Midbrain (tissue), 1 donor: Measurements from ENCODE around the gene MSN.
"Not testable (repeated sequence)": the region's sequence is repeated elsewhere in the genome, so short reads cannot be mapped to it uniquely, and the experiment has no call there.

ENCODE experiments used
- DNase-seq: peaks from one replicate; lab custom pipeline; 2025; lab: John Stamatoyannopoulos, UW

MSN gene

GRCh38 chrX:65718538-65718937, 51.1 kb downstream of the MSN start:
- no peak for DNase-seq

DNA sequence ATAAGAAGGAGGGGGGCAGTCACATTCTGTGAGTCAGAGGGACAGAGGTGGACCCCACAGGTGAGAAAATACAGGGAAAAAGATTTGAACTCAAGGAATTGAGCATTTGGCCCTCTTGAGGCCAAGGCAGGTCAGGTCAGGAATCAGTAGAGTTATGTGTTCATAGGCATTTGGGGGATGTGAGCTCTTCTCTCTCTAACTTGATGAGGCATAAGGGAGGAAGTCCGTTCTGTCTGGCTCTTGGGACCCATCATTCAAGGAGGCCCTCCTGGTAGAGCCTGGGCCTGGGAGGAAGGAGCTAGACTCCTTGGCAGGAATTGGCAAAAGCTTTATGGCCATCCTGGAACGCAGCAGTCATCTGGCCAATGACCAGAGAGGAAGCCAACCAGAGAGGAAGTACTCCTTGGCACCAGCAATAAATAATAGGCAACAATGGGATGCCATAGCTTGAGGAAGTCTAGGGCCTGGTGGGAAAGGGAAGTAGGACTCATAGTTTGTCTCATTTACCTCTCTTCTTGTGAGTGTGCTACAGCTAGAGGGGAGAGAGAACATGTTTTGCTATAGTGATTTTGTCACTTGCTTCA, 53.0 kb downstream of the MSN start:
- DNase-seq = no peak

- no peak for DNase-seq
These were observed 56.3 kb downstream of the MSN start for GRCh38 chrX:65723706-65724105.

DNA sequence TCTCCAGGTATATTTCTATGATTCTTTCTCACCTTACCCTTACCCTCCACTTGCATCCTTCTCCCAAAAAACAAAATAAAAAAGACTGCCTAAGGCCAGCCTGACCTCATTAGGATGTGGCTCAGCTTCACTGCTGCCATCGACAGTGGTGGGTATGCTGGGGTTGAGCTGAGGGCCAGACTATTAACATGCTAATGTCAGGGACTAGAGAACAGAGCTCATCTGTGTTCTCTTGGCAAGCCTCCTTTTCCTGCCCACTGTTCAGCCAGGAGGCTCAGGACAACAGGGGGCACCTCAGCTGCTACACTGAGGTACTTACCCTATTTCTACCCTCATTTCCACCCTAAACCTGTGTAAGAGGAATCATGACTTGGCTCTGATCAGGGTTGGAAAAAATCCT, 59.3 kb downstream of the MSN start:
- peak; percentile 15 for DNase-seq

GRCh38 chrX:65731684-65732289, 64.3 kb downstream of the MSN start:
- DNase-seq = no peak

GRCh38 chrX:65740909-65741308, 73.5 kb downstream of the MSN start:
- DNase-seq = no peak

DNA sequence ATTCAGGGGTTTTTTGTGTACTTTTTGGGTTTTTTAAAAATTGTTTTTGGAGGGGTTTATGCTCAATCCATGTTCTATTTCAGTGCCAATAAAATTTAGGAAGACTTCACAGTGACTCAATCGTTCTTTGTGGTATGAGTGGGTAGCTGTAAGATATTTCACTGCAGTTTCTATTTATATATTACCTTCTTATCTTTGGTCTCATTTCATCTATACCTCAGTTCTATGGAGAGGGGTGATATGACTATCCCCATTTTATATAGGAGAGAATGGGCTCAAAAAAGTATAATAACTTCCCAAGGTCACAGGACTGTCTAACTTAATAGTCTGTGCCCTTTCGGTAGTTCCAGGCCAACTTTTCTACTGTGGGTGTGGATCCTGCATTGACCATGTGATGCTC, 74.4 kb downstream of the MSN start:
- DNase-seq = no peak

GRCh38 chrX:65744965-65745364, 77.5 kb downstream of the MSN start:
- DNase-seq = no peak

DNA sequence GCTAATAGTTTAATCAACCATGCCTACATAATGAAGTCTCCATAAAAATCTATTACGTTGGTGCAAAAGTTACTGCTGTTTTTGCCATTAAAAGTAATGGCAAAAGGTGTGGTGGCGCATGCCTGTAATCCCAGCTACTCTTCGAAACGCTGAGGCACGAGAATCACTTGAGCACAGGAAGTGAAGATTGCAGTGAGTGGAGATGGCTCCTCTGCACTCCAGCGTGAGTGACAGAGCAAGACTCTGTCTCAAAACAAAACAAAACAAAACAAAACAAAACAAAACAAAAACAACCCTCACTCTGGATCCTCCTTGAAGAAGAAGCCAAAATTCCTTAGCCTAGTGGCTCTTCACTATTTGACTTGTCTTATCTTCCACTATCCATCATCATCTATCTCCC, 78.0 kb downstream of the MSN start:
- DNase-seq = no peak

GRCh38 chrX:65745992-65746391, 78.5 kb downstream of the MSN start:
- DNase-seq = no peak

GRCh38 chrX:65750674-65751469, 83.4 kb downstream of the MSN start:
- DNase-seq = no peak

GRCh38 chrX:65751519-65751918, 84.1 kb downstream of the MSN start:
- no peak for DNase-seq

DNA sequence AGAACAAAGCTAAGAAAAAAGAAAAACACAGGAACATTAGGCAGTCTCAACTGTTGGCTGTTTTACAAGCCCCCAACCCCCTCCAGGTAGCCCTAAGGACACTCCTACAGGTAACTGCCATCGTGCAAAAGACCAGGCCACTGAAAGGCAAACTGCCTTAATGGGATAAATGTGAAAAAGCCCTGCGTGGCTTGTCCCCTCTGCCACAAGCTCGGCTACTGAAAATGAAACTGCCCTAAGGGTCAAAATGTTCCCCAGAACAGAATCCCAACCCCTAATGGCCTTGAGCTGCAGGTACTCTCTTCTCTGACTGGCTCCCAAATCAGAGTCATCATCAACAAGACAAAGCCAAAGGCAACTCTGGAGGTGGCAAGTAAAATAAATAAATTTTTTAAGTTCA, 84.8 kb downstream of the MSN start:
- no peak for DNase-seq

DNA sequence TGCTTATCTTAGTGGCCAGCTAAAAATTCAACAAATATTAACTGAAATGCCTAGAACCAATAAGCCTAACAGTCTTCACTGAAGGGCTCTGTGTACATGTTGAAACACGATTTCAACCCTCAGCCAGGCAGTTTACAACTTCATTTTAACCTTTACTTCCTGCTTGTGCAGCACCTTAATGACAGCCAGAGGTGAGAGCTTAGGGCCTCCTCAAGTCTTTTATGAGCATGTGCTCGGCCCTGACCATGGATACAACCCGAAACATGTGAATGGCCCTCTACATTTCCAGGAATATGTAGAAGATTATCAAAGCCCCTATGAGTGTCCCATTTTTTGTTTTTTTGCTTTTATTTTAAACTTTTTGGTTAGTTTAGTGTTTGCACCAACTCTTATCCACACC, 88.3 kb downstream of the MSN start:
- DNase-seq = no peak

GRCh38 chrX:65757943-65758342, 90.5 kb downstream of the MSN start:
- DNase-seq = no peak

DNA sequence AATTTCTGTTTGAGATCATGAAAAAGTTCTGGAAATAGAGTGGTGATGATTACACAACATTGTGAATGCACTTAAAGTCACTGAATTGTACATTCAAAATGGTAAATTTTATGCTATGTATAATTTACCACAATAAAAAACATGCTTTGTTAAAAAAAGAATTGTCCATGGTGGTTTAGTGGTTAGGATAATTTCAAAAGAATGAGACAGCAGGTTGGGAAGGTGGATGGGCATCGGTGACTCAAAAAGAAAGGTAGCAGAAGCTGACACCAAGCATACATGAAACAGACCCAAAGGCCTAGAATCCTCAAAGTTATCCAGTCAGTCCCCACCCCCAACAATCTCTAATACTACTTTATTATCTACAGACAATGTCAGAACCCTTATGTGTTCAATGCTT, 91.1 kb downstream of the MSN start:
- no peak for DNase-seq

GRCh38 chrX:65759525-65759924, 92.1 kb downstream of the MSN start:
- not testable (repeated sequence) for DNase-seq

DNA sequence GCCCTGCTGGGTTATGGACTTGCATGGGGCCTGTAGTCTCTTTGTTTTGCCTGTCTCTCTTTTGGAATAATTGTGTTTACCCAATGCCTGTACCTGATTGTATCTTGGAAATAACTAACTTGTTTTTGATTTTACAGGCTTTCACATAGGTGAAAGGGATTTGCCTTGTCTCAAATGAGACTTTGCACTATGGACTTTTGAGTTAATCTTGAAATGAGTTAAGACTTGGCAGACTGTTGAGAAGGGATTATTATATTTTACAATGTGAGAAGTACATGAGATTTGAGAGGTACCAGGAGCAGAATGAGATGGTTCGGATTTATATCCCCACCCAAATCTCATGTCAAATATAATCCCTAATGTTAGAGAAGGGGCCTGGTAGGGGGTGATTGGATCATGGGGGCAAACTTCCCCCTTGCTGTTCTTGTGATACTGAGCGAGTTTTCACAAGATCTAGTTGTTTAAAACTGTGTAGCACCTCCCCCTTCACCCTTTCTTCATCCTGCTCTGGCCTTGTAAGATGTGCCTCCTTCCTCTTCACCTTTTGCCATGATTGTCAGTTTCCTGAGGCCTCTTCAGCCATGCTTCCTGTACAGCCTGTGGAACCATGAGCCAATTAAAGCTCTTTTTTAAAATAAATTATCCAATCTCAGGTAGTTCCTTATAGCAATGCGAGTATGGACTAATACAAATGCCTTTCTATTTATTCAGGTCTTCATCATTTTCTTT, 102.3 kb downstream of the MSN start:
- no peak for DNase-seq

GRCh38 chrX:65772842-65773241, 105.4 kb downstream of the MSN start:
- DNase-seq = no peak

- DNase-seq = no peak
These were observed 114.4 kb downstream of the MSN start for GRCh38 chrX:65781845-65782244.

DNA sequence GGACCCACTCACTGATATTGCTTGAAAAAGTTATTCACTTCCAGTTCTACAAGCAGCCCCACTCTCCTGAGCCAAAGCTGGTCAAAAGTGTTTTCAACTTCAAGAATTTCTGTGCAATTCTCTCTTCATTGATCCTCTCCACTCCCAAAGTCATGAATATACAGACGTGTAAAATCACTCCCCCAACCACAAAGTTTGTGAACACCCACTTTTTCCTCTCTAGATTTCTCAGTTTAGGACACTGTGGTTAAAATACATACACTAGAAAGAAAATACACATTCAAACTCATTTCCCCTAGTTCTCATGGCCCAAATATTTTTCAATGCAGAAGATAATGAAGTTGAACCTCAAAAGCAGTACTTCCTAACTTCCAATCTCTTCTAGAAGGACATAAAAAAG, 116.3 kb downstream of the MSN start:
- no peak for DNase-seq
